Activated gamma-delta T cell (primary cell): ENCODE measurements around the gene SART3.
"Not testable (repeated sequence)": the region's sequence is repeated elsewhere in the genome, so short reads cannot be mapped to it uniquely, and the experiment has no call there.

Experiments
- DNase-seq: peaks from one replicate; lab custom pipeline; 2025; lab: John Stamatoyannopoulos, UW

Gene SART3

DNA sequence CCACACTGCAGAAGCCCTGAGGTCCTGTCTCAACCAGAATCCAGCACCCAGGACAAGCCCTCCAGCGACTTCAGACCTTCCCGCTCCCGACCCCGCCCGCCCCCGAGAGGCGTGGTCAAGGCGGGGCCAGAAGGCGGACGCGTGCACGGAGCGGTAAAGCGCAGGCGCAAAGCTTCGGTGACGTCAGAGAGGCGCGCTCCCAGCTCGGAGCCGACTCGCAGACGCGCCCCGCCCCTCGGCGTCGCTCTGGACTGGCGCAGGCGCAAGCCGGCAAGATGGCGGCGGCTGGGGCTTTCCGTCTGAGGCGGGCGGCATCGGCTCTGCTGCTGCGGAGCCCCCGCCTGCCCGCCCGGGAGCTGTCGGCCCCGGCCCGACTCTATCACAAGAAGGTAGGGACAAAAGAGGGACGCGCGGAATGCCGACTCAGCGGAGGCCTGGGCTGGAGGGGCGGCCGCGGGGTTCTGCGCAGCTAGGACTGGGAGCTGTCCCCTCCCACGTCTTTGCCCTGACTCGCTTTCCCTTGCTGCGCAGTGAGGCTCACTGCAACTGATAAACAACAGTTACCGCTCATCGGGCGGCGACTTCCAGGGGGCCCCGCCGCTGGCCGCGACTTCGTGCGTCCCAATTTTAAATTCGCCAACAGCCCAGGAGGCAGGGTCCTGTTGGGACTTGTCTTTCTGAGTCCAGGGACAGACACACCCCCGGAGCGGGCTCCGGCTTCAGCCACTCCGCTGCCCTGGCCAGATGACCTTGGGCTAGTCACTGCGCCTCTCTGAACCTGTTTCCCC is 1.6 kb upstream of the SART3 start, which contains the start of gene ISCU:
Gene ISCU, plus strand, starts transcription at position 249 of the 788 bp plus-strand sequence. Its CDS starts 27 bp downstream, at position 276.
- DNase-seq = peak; percentile 96

DNA sequence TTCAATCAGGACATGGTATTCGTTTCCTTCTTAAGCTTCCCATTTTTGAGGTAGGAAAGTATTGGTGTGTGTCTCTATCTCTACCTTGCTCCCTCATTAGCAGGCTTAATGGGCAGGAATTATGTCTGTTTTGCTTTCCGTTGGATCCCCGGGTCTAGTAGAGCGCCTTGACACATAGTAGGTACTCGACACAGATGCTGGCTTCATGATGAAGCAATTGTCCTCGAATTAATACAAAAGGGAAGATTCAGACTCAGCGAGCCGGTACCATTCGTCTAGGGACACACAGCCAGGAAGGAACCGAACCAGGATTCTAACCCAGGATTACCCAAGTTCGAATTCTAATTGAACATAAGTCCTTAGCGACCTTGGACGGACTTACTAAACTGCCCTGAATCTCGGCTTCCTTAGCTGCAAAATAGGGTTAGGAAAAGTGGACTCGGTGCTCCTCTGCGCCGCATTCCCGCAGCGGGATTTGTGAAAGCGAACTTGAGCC is 927 bp upstream of the SART3 start:
- no peak for DNase-seq

DNA sequence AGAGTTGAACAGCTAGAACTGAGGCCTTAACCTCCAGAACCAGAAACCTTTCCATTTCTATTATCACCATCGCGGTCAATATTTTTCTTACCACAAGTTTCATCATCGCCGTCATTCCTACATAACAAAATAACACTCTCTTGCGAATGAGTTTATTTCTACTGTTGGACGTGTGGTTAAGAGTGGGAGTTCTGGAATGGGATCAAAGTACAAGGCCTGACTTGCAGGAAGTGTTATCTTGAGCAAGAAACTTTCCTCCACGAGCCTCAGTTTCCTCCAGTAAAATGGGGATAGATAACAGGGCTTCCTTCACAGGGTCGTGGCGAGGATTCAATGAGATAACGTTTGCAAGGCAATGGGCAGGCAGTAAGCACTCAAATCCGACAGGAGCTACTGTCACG is 652 bp downstream of the SART3 start:
- DNase-seq = no peak

DNA sequence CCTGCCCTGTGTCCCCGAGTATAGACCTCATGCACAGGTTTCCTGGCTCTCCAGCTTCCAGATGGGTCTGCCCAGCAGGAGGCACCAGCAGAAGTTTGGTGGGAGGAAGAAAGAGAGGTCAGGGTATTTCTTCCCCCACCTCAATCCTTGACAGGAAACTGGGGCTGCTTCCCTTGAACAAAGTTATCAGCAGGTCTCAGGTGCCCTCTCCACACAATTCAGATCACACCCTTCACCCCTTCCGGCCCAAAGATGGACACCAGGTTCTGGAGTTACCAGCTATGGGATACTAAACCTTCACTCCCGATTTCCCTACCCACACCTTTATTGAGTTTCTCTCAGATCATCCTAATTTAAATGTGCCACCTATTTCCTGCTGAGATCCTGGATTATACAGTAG is 1.2 kb downstream of the SART3 start:
- DNase-seq = no peak

GRCh38 chr12:108559007-108559655 is 1.8 kb downstream of the SART3 start:
- DNase-seq = no peak

- not testable (repeated sequence) for DNase-seq
Measured at GRCh38 chr12:108555383-108555782, 5.6 kb downstream of the SART3 start.

- no peak for DNase-seq
Measured at GRCh38 chr12:108553799-108554198, 7.2 kb downstream of the SART3 start.

DNA sequence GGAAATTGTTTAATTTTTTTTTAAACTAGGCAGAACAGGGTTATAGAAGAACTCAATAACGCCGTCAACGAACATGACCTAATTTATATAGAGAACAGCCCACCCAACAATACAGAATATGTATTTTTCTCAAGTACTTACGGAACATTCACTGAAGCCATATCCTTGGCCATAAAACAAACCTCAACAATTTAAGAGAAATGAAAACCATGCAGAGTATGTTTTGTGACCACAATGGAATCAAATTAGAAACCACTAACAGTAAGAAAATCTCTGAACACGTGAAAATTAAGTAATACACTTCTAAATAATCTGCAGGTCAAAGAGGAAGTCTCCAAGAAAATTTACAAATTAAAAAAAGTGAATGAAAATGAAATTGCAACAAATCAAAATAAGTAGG is 9.4 kb downstream of the SART3 start:
- no peak for DNase-seq

DNA sequence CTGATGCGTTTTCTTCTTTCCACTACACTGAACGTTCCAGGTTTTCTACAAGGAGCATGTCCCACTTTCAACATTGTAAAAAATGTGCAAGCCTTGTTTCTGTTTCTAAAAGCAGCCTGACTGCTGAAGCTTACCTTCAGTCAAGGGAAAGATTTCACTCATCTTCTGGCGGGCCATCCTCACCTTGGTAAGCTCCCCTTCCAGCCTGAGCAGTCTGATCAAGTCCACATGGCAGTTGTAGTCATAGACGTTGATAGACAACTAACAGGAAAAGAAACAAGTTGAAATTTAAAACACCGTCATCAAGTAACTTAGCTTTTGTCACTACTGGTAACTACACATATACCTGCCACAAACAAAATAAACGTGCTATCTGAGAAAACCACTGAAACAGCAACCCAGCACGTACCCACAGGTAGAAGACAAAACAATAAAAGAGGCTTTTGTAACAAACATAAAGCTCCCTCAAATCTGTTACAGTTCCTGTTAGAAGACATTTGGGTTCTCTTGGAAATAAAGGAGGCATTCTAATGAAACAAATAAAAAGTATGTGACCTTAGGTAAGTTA is 11.9 kb downstream of the SART3 start:
- no peak for DNase-seq

GRCh38 chr12:108547686-108548085 is 13.3 kb downstream of the SART3 start:
- DNase-seq = no peak

DNA sequence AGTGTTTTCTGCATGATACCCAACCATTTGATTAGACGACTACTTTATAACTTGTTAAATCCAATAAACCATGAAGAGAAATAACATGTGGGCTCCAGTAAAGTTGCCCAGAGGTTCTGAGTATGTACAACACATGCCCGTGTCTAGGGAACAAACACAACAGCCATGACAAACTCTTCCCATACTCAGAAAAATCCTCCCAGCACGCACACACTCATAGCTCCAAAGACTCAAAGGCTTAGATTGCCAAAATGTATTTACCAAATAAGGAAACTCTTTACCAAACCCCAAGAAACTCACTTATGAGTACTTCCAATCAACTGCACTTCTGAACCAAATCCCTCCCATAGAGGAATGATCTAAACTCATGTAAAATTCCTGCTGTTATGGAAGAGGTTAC is 17.3 kb downstream of the SART3 start:
- DNase-seq = no peak

DNA sequence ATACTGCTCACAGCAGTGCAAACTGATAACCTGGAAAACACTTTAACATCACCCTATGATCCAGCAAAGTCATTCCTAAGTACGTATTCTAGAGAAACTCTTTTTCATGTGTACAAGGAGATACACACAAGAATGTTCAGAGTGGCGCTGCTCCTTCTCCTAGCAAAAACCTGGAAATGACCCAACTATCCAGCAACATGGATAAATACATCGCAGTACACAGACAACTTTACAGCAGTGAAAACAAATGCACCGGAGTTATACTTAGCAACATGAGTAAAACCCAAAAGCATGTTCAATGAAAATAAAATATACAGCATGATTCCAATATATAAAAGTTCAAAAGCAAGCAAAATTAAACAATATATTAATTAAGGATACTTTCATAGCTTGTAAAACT is 18.7 kb downstream of the SART3 start:
- no peak for DNase-seq

GRCh38 chr12:108538616-108539195 is 22.3 kb downstream of the SART3 start:
- DNase-seq = no peak

DNA sequence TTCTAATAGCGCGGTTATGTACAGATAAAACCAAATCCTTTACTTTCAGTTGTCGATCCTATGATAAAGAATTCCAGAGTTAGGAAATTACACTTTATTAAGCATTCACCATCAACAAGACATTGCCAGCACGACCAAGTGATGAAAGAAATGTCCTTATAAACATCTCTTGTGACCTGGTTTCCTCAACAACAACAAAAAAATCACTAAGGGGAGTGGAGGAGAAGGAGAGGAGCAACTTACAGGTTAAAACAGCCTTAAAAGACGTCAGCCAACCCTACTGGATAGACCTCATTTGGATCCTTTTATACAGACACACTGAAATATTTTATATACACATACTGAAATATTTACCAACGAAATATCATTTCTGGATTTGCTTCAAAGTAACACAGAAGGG is 22.8 kb downstream of the SART3 start:
- DNase-seq = no peak

DNA sequence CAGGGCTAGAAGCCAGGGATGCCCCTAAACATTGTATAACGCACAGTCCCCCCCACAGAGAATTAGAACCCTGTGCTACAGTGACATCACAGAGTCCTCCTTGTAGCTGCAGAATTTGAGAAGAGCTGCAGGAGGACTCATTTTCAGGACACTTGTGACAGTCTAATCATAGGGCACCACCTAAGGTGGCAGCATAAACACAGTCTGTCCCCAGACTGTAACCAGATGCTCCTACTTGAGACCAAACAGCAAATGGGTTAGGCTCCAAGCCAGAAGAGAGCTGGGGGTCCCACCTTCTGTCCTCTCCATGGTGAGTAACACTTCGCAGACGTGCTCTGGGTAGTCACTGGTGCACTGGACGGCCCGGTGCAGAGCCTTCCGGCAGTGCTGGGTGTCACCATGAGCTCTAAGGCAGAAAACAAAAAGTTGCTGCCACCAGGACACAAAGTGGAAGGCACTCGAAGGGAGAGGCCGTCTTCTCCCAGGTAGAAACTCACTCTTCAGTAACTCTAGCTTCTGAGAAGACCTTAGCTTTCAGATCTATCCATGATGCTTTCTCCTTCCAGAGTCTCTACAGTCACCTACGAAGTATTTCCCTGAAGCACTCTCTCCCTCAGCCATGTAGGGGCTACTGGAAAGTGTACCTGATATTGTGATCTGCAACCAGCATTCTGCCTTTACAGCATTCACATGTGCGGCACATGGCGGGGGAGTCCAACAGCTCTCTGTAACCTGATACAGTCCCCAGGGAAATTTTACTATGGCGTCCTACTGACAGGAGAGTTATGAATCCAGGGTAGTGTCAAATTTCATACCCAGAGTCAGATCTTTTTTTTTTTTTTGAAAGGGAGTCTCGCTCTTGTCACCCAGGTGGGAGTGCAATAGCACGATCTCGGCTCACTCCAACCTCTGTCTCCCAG is 28.8 kb downstream of the SART3 start:
- no peak for DNase-seq

- DNase-seq = no peak
Measured at GRCh38 chr12:108530161-108530560, 30.8 kb downstream of the SART3 start.

DNA sequence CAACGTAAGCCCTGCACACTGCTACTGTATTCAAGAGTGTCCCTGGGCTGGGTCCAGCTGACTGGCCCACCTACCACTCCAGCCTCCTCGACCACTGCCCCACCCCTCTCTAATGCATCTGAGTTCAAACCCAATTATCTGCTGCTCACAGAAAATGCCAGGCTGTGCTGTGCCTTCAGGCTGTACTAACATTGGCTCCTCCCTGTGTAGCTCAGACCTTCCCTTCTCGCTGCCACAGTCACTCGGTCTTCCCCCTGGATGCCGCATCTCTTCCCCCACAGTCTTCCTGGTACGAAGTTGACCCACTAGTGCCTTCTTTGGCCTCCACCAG is 33.8 kb downstream of the SART3 start:
- DNase-seq = no peak

DNA sequence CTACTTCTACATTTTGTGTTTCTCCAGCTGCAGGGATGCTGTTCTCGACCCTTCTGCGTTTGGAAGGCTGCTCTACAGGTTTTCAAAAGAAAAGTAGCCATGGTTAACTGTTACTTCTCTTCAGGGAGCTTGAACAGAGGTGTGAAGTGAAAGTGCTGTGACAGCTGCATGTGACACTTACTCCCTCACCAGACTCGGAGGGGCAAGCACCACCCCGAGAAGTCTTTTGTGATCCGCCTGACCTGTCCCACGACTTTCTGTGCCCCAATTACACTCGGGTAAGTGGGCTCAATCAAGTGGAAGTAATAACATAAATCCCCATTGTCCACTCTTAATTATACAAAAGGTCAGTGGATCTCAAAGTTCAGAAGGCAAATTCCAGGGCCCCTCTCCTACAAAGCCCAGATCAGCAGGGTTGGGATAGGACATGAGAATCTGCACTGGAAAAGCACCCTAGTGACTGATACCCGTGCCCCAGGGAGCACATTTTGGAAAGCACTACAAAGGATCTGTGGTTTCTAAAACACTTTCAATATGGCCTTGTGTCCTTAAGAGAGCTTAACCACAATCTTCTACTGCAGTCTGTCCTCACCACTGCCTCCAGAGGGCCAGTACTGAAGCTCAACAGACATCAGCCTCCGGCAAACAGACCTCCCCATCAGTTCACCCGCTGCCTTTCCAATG is 34.3 kb downstream of the SART3 start:
- DNase-seq = no peak

GRCh38 chr12:108525681-108526080 is 35.3 kb downstream of the SART3 start:
- DNase-seq = no peak

DNA sequence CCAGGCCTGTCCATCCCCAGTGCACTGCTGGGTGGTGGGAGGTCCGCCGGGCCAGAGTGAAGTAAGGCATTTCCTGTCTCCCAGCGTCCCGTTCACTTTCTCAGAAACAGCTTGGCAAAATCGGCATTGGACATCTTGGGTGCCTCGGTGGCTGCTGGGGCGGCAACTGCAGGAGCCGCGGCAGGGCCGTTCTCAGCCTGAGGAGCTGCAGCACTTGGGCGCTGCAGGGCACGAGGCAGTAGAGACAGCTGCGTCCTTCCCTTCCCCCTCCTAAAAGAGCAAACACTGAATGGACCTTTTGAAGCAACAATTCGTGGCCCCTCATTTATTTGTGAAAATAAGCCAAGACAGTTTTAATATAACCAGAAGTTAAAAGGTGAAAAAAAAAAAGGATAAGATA is 37.6 kb downstream of the SART3 start:
- DNase-seq = no peak

DNA sequence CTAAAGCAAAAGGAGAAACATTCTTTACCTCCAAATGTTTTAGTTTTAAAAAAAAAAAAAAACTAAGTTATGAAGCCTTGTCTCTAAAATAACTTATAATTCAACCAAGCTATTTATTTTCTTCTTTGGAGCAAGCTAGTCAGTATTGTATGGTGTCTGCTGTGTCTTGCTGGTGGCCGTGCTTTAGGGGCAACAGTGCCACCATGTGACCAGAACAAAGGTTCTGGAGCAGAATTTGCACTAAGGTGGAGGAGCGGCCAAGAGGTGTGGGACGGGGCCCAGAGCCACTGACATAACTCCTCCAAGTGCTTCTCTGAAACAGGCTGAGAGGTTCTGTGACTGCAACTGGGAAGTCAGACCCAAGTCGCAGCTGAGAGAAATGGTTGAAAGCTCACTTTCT is 41.4 kb downstream of the SART3 start:
- no peak for DNase-seq
